Stimulated activated CD4-positive, alpha-beta T cell treated with anti-CD3 and anti-CD28 coated beads, Interleukin-4, amount 100 ng/mL, for 48 hours (primary cell): ENCODE measurements around the gene CCDC78.

Source experiments
- DNase-seq, 2 donors: peaks; one replicate each; pipeline ENCODE4 v3.0.0-alpha.2; 2020; ENCODE audit warnings: low read depth in 2 of 2

The CCDC78 gene

DNA sequence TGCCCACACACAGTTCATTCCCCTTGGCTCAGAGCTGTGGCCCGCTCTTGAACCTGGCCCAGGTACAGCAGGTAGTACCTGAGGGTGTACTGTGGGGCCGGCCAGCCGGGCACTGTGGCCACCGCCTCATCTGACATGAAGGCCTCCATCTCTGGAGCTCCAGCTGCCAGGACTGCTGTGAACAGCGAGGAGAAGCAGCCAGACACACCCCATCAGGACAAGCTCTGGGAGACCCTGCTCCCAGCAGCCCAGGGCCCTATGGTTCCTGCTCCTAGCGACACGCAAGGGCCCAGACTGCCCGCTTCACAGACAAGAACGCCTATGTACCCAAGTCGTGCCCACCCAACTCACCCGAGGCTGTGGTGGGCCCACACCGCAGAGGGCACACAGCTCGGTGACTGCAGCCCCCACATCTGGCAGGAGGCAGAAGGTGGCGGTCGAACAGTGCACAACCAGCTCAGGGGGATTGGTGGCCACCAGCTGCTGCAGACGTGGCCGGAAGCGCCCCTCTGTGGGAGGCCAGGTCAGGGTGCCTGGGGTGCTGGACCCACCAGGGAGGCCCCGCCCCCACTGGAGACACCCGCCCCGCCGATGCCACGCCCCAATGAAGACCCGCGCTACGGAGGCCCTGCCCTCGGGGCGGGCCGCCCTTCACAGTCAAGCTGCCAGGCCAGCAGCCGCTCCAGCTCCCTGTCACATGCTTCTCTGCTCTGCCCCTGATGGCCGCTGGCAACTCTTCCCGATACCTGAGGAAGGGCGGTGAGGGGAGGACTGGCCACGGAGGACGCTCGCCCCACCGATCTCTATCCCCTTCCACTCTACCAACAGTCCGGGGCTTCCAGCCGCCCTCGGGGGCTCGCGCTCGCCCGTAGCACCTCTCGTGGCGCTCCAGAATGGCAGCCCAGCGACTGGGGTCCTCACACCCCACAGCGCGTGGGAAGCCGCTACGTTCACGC, 47.1 kb downstream of the CCDC78 start:
- DNase-seq, result peak in 1 of 2 donors; percentile 53

DNA sequence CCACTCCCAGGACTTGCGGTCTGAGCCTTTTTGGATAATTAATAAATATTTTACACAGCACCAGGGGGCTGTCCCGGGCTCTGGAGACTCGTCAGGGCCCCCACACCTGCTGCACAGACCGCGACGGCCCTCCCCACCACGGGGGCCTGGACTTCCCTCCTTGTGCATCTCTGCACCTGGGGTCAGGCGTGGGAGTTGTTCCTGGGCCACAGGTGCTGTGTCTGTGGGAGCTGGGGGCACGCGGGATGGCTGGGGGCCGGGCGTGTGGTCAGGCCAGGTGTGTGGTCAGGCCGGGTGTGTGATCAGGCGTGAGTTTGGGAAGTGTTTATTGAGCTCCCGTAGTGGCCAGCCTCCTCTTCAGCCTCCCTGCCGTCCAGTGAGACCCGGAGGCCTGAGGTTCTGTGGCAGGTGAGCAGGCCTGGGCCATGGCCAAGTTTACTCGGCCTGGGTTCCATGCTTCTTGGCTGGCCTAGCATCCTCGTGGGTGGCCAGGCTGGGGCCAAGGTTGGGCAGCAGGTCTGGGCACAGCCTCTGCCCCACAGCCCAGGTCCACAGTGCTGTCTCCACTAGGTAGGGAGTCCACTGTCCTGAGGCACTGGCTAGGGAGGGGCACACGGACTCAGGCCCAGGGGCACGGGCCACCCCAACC, 47.9 kb downstream of the CCDC78 start:
- DNase-seq, result no peak

DNA sequence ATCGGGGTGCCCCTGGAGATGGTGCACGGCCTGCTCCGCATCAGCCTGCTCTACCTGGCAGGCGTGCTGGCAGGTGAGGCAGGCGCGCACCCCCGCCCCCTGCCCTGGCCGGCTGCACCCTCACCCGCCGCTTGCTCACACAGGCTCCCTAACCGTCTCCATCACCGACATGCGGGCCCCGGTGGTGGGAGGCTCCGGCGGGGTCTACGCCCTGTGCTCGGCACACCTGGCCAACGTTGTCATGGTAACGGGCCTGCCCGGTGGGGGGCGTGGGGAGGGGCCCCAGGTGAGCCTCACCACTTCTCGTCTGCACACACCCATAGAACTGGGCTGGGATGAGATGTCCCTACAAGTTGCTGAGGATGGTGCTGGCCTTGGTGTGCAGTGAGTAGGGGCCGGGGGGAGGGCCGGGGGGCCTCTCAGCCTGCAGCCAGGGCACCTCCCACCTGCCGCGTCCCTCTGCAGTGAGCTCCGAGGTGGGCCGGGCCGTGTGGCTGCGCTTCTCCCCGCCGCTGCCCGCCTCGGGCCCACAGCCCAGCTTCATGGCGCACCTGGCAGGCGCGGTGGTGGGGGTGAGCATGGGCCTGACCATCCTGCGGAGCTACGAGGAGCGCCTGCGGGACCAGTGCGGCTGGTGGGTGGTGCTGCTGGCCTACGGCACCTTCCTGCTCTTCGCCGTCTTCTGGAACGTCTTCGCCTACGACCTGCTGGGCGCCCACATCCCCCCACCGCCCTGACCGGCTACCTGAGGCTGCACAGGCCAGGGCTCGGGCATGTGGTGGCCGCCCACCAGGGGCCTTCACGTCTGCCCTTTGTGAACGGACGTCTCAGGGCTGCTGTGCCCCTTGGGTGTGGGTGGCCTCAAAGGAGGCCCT, 48.7 kb downstream of the CCDC78 start:
- no peak for DNase-seq

DNA sequence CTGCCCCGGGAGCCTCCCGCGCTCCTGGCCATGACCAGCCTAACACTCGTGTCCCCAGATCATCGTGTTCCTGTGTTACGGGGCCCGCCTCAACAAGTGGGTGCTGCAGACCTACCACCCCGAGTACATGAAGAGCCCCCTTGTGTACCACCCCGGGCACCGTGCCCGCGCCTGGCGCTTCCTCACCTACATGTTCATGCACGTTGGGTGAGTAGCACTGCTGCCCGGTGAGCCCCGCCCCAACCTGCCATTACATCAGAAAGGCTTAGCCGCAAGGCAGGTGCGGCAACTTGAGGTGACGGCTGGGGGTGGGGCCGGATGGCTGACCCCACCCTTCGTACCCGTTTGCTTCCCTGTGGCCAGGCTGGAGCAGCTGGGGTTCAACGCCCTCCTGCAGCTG, 49.3 kb downstream of the CCDC78 start:
- no peak for DNase-seq

DNA sequence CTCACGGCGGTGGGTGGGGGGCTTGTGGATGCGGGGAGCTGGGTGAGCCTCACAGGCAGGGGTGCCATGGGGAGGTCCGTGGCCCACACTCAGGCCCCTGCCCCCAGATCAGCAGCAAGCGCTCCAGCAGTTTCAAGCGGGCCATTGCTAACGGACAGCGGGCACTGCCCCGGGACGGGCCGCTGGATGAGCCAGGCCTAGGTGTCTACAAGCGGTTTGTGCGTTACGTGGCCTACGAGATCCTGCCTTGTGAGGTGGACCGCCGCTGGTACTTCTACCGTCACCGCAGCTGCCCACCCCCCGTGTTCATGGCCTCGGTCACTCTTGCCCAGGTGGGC, 49.7 kb downstream of the CCDC78 start:
- no peak for DNase-seq

DNA sequence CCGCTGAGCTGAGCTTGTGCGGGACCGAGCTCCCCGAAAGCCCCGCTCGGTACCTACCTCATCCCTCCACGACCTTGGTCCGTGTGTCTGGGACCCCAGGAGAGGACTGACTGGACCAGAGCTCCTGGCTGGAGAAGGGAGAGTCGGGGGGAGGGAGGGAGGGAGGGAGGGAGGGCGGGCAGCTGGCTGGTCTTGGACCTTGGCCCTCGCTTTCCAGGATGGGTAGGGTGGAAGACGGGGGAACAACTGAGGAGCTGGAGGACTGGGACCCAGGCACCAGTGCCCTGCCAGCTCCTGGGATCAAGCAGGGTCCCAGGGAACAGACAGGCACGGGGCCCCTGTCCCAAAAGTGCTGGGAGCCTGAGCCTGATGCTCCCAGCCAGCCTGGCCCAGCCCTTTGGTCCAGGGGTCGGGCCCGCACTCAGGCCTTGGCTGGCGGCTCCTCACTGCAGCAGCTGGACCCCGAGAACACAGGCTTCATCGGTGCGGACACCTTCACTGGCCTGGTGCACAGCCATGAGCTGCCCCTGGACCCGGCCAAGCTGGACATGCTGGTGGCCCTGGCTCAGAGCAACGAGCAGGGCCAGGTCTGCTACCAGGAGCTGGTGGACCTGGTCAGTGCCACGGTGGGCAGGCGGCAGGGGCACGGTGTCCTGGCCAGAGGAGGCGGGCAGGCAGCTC, 50.2 kb downstream of the CCDC78 start:
- DNase-seq, result no peak

DNA sequence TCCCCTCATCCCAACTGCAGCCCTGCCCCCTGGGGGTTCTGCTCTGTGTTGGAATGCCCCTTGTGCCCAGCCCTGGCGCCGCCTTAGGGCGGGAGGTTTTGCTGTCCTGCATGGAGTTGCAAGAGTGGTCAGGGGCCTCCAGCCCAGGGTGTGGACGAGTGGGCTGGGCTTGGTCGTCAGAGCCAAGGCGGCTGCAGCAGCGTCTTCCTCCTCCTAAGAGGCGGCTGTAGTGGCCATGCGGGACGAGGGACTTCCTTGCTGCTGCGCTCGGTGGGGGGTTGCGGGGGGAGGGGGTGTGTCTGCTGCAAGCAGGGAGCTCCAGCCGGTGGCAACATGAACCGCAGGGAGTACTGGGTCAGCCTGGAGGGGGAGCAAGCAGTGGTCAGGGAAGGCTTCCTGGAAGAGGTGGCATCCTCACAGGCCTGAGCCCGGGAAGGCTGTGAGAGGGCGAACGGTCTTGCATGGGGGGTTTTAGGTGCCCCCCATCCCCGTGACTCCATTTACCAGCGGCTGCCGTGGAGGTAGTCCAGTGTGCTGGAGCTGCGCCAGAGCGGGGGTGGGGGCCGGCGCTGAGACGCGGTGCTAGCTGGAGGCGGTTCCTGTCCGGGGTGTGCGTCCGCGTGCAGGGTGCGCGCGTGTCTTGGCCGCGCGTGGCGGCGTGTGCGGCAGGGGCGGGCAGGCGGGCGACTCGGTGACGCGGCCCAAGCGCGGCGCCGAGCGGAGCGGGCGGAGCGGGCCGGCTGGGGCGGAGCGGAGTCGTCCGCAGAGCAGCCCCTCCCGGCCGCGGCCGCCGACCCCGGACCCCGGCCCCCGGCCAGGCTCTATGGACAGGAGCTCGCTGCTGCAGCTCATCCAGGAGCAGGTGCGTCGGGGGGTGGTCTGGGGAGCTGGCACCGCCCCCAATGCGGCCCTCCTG, 51.0 kb downstream of the CCDC78 start, which contains the start of gene RHBDL1:
RHBDL1 (plus strand) TSS at position 704 of the 916 bp plus-strand sequence; CDS start at position 824, 120 bp downstream.
- DNase-seq, result no peak

DNA sequence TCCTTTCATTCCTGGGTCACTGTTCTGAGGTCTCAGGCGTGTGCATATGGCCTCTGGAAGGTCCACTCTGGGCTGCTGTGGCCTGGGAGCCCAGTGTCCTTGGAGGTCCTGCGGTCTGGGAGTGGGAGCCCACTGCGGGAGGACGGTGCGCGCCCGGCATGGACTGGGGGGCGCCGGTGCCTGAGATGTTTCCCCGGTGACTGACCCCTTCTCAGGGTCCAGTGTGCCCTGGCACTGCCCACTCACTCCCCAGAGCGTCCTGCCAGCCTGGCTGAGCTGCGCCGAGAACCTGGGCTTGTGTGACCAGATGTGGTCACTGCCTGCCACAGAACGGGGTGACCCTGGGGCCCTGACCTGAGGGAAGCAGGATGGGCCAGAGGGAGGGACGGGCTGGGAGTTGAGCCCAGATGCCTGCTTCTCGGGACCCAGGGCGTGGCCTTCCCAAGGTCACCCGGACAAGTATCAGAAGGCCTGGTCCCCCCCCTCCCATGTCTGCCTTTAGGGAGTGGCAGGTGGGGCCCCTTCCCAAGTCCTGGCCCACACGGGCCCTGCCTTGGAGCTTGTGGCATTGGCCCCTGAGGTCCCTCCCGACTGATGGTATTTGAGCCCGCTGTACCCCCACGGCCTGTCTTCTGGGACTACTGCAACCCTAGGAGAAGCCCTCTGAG, 51.9 kb downstream of the CCDC78 start:
- no peak for DNase-seq

DNA sequence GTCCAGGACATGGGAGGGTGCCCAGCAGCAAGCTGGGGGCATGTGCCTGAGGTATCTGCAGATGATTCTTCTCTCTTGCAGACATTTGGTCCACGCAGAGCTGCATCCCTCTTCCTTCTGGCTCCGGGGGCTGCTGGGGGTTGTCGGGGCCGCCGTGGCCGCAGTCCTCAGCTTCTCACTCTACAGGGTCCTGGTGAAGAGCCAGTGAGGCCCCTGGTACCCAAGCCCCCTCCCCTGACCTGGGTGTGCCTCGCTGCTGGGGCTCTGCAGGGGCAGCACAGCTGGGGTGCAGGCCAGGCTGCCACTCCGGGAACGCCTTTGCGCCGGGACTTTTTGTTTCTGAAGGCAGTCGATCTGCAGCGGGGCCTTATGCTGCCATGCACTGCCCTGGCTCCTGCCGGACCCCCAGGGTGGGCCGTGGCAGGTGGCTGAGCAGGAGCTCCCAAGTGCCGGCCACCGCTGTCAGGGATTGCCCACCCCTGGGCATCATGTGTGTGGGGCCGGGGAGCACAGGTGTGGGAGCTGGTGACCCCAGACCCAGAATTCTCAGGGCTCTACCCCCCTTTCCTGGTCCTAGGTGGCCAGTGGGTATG, 52.7 kb downstream of the CCDC78 start:
- no peak for DNase-seq

DNA sequence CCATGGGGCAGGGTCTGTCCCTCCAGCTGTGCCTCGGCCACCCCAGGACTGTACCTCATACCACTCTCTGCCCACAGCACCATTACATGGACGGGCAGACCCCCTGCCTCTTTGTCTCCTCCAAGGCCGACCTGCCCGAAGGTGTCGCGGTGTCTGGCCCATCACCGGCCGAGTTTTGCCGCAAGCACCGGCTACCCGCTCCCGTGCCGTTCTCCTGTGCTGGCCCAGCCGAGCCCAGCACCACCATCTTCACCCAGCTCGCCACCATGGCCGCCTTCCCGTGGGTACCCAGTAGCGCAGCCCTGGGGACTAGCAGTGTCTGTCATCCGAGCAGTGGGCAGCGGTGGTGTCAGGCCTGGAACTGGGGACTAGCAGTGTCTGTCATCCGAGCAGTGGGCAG, 53.4 kb downstream of the CCDC78 start:
- no peak for DNase-seq
